Stimulated activated CD8-positive, alpha-beta memory T cell treated with anti-CD3 and anti-CD28 coated beads, Interleukin-12 subunit alpha, Interleukin-12 subunit beta, amount 100 ng/mL, for 1 hour (primary cell): ENCODE measurements around the gene INPP5D.
"Not testable (repeated sequence)": the region's sequence is repeated elsewhere in the genome, so short reads cannot be mapped to it uniquely, and the experiment has no call there.

Experiments
- DNase-seq: peaks from one replicate; pipeline ENCODE4 v3.0.0-alpha.2; 2020; ENCODE audit warnings: low read depth

The INPP5D gene

DNA sequence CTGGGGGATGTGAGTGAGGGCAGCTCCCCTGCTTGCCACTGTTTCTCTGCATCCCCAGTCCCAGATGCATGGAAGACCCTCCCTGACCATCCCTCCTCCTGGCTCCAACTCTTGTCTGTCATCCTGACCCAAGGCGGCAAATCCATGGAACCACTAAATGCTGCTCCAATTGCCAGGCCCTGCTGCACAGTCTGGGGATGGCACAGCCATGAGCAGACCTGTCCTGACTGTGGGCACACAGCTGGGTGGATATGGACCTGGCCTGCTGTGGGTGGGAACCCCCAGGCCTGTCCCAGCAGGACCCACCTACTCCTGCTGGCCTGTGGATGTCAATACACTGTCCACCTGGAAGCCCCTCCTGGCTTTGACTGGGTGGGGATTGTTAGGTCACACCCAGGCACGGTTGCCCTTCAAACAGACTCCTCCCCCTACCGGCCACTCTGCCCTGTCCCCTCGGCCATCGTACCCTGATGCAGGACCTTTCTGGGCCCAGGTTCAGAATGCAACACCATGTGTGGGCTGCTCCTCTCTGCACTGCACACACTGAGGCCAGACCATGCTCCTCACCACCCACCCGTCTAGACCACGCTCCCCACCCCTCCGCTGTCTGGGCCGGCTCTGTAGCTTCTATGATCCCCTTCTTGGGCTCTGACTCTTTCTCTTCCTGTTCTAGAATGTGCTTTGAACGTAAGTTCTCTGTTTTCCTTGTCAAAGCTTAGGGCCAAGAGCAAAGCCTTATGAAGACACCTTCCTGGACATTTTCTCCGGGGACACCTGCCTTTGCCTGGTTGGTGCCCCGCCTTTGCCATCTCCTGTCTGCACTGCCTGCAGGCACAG lies 57.9 kb downstream of the INPP5D start:
- no peak for DNase-seq

GRCh38 chr2:233118648-233119000 lies 58.5 kb downstream of the INPP5D start:
- DNase-seq, result no peak

- DNase-seq, result no peak
Observed at GRCh38 chr2:233119123-233119522, 59.0 kb downstream of the INPP5D start.

GRCh38 chr2:233119806-233120205 lies 59.7 kb downstream of the INPP5D start:
- DNase-seq, result no peak

GRCh38 chr2:233120459-233120858 lies 60.3 kb downstream of the INPP5D start:
- DNase-seq, result no peak

GRCh38 chr2:233121856-233122255 lies 61.7 kb downstream of the INPP5D start:
- DNase-seq, result no peak

GRCh38 chr2:233122541-233122940 lies 62.4 kb downstream of the INPP5D start:
- no peak for DNase-seq

GRCh38 chr2:233123576-233123975 lies 63.4 kb downstream of the INPP5D start:
- DNase-seq, result not testable (repeated sequence)

GRCh38 chr2:233124421-233125080 lies 64.4 kb downstream of the INPP5D start:
- DNase-seq, result no peak

- DNase-seq, result no peak
Observed at GRCh38 chr2:233125455-233126065, 65.4 kb downstream of the INPP5D start.

DNA sequence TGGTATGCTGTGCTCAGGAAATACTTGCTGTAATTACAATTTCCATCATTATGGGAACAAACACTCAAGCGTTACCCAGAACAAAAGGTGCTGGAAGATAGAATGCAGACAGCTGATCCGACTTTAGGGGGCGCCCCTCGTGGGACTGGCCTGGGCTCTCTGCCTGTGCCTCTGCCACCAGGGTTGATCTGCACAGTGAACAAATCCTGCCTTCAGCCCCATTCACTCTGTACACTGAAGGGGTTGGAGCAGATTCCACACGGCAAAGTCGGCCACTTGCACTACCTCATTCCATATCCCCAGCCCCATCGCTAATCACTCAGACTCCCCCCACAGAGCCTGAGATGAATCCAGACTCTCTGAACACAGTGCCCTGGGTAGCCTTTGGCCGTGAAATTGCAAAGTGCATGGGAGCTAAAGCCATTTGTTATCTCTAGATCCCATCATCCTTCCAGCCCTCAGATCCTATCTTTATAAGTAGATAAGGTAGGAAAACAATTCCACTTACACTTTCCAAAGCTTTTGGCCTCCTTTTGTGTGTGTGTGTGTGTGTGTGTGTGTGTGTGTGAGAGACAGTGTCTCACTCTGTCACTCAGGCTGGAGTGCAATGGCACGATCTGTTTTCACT lies 69.3 kb downstream of the INPP5D start:
- no peak for DNase-seq

DNA sequence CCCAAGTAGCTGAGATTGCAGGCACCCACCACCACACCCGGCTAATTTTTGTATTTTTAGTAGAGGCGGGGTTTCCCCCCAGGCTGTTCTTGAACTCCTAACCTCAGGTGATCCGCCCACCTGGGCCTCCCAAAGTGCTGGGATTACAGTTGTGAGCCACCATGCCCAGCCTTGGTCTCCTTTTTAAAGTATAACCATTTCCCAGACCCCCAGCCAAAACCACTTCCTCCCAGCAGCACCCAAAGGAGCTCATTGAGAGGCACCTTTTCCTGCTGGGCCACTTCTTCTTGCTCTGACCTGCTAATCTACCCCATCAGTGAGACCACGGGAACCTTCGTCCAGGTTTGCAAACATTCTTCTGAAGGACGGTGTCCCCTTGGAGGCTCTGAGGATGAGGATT lies 69.9 kb downstream of the INPP5D start:
- DNase-seq, result no peak

DNA sequence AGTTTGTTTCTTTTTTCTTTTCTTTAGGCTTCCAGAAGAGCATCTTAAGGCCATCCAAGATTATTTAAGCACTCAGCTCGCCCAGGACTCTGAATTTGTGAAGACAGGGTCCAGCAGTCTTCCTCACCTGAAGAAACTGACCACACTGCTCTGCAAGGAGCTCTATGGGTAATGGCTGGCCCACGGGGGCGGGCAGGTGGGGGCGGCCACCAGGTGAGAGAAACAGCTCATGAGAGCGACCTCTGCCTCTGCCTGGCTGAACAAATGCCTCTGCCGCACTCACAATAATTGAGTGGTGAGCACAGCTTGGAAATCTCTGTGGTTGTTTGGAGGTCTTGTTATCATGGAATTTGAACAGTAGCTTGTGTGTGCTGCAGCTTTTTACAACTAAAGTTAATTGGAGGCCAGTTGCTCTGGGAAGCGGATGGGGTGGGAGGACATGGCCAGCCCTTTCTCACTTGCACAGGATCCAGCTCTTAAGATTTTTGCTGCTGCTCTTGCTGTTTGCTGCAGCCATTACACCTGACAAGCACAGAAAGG lies 70.4 kb downstream of the INPP5D start:
- DNase-seq, result no peak

GRCh38 chr2:233131936-233132720 lies 72.0 kb downstream of the INPP5D start:
- DNase-seq, result no peak

- no peak for DNase-seq
Observed at GRCh38 chr2:233133239-233133638, 73.1 kb downstream of the INPP5D start.

- DNase-seq, result no peak
Observed at GRCh38 chr2:233135421-233135820, 75.3 kb downstream of the INPP5D start.

- no peak for DNase-seq
Observed at GRCh38 chr2:233137040-233137439, 76.9 kb downstream of the INPP5D start.

GRCh38 chr2:233140077-233140585 lies 80.0 kb downstream of the INPP5D start:
- DNase-seq, result no peak

GRCh38 chr2:233140978-233141377 lies 80.8 kb downstream of the INPP5D start:
- no peak for DNase-seq

DNA sequence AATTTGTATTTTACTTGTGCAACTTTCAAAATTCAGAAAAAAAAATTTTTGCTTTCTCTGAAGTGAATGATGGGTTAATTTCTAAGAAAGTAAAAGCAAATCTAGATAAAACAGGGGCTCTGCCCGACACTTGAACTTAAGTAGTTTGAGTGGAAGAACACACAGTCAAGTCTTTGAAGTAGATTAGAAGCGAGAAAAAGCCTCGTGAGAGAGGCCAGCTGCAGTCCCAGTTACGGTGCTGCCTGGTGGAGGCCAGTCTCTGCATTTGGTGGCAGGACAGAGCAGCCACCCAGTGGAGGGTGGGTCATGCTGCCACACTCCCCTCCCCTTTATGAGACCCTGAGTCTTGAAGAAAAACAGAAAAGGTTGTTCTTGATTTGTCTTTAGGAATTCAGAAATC lies 81.8 kb downstream of the INPP5D start:
- no peak for DNase-seq

GRCh38 chr2:233142355-233142897 lies 82.3 kb downstream of the INPP5D start:
- no peak for DNase-seq
